Gastroesophageal sphincter (tissue), 3 donors: ENCODE results near the gene PLPP3.

ENCODE experiments used
- CTCF ChIP-seq, 4 experiments: fragments of 200-600 bp in 2 of 4; fragments of 450-650 bp in 2 of 4; sonication (generic) in 1 of 4; IDR thresholded peaks; one replicate each; pipeline ENCODE4 v1.5.1; 2017 to 2019; ENCODE audit warnings: antibody characterized with exemption in 4 of 4, mild to moderate bottlenecking in 2 of 4, moderate library complexity in 2 of 4
- POLR2A ChIP-seq, 2 donors: fragments of 450-650 bp; IDR thresholded peaks; one replicate each; pipeline ENCODE4 v1.6.1; 2017; ENCODE audit warnings: antibody characterized with exemption in 2 of 2, mild to moderate bottlenecking in 2 of 2, moderate library complexity in 1 of 2

DNA sequence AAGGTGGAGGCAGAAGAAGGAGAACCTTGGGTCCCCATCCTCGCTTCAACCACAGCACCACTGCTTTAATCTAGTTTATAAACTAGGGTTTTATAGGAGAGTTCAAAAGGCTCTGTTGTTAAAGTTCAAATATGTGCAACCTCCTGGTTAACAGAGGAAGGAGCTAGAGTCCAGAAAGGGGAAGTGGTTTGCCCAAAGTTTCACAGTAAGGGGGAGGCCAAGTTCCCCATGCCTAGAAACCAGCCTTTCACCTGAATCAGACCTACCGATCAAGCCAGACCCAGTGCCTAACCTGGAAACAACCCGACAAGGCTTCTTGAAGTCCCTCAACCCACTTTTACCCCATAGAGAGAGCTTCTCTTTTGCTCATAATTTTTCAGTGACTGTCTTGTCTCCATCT is 106.5 kb downstream of the PLPP3 start:
- TF ChIP-seq CTCF (IDR thresholded peaks at IDR 0.05) (no peak), POLR2A (IDR thresholded peaks at IDR 0.05) (no peak)
